Middle frontal gyrus (tissue), 1 donor: ENCODE results near the gene GRN.
A peak's percentile ranks its signal among the peaks of the same experiment; 100 is the strongest.

Experiments used
- DNase-seq: peaks from one replicate; pipeline ENCODE4 v3.0.0-alpha.2; 2015; ENCODE audit warnings: low spot score; ENCODE audit errors: extremely low spot score

GRN gene

DNA sequence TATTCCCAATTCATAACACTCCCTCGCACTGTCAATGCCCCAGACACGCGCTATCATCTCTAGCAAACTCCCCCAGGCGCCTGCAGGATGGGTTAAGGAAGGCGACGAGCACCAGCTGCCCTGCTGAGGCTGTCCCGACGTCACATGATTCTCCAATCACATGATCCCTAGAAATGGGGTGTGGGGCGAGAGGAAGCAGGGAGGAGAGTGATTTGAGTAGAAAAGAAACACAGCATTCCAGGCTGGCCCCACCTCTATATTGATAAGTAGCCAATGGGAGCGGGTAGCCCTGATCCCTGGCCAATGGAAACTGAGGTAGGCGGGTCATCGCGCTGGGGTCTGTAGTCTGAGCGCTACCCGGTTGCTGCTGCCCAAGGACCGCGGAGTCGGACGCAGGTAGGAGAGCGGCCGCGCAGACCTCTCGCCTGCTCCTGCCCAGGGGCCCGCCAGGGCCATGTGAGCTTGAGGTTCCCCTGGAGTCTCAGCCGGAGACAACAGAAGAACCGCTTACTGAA is at the start of gene GRN:
Gene GRN (plus strand): TSS at position 364 of the 515 bp plus-strand sequence. CDS start 3,863 bp downstream, outside the sequence.
- peak; percentile 97 for DNase-seq

- DNase-seq: no peak
Measured at GRCh38 chr17:44297975-44298374, 47.1 kb upstream of the GRN start.

DNA sequence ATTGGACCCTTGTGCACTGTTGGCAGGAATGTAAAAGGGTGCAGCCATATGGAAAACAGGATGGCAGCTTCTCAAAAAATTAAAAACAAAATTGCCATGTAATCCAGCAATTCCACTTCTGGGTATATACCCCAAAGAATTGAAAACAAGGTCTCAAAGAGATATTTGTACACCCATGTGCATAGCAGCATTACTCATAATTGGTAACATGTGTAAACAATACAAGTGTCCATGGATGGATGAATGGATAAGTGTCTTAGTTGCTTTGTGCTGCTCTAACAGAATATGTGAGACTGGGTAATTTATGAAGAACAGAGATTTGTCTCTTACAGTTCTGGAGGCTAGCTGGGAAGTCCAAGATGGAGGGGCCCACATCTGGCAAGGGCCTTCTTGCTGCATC is 40.5 kb upstream of the GRN start:
- DNase-seq: no peak

GRCh38 chr17:44307387-44308186 is 37.5 kb upstream of the GRN start:
- DNase-seq: peak; percentile 53

DNA sequence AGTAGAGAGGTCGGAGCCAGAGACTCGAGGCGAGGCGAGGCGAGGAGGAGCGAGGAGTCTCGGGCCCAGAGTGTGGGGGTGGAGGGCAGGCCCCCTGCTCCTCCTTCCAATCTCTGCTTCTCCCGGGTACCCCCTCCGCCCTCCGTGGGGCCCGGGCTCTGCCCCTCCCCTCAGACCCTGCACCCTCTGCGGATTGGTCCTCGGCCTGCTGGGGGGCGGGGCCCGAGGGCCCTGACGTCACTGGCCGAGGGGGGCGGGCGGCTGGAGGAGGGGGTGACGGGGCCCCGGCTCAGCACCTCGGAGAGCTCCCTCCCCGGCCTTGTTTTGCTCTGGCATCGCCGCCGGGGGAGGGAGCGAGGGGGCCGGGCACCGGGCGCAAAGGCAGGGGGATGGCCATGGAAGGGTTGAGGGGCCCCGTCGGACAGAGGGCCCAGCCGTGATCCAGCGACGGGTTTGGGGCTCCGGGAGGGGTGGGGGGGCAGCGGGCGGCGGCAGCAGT is 36.7 kb upstream of the GRN start, which contains the start of gene RUNDC3A:
Gene RUNDC3A (plus strand): TSS at position 282 of the 499 bp plus-strand sequence. CDS start 232 bp downstream, outside the sequence.
- peak; percentile 84 for DNase-seq

GRCh38 chr17:44308865-44309264 is 36.2 kb upstream of the GRN start:
- DNase-seq: no peak

GRCh38 chr17:44309472-44309871 is 35.6 kb upstream of the GRN start:
- DNase-seq: no peak

DNA sequence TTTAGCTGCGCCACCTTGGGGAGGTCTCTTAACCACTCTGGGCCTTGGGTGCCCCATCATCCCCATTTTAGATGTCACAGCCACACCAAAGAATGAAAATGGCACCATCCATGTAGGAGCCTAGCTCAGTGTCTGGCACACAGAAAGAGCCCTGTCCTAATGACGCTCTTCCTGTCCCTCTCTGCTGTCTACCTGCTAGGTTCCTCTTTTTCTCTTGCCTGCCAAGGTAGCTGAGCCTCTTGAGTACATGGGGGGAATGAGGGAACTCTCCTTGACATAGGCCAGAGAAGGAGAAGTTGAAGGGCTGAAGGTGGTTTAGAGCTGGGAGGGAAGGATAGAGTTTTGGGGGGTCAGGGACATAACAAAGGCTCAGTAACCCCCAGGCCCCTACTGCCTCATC is 34.9 kb upstream of the GRN start:
- no peak for DNase-seq

DNA sequence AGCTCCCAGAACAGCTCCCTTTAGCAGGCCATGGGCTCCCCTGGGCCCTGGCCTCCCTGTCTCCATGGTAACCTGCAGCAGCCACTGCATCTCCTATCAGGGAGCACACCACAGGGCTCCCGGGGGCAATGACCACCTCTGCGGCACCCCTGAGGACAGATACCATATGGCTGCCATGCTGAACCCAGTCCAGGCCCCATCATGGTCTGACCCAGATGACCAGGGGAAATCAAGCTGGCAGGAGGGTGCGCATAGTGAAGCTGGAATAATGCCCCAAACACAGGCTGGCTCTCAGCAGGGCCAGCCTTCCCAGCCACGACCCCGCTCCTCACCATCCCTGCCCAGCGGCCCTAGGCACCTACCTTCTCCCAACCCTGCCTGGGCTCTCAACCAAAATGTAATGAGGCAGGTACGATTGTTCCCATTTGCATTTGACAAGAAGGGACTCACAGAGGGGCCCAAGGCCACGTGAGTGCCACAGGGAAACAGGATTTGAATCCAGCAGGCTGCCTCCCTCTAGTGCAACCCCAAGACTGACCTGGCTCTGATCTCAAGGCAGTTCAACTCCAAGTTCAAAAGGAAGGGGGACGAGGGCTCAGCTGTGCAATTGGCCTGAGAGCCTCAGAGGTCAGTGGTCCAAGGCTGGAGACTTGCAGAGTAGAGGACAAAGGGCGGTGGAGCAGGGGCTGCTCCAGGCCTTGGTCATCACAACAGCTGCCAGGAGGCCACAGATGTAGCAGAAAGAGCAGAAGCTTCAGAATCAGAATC is 34.3 kb upstream of the GRN start:
- no peak for DNase-seq

DNA sequence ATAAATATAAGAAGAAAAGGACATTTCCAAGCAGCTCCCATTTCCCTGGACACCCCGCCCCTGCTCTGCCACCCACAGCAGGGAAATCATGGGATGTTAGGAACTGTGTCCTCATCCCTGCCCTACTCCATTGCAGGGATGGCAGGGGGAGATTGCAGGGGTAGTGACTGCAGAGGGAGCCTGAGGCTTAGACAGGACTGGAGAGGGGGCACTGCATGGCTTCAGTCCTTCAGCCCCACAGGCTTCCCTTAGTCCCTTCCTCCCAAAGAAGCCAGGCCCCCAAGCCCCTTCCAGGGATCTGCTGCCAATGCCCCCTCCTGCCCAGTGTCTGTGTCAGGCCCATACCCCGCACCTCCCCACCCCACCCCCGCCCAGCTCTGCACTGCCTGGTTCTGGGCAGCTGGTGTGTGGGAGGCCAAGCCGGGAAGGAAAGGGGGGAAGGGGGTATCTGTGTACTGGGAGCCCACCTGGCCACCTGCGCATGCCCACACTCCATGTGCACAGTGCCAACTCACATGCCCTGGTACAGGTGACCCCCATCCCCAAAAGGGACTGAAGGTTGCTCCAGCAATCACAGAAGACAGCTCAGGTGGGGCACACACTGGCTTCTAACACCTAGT is 33.4 kb upstream of the GRN start:
- DNase-seq: no peak

DNA sequence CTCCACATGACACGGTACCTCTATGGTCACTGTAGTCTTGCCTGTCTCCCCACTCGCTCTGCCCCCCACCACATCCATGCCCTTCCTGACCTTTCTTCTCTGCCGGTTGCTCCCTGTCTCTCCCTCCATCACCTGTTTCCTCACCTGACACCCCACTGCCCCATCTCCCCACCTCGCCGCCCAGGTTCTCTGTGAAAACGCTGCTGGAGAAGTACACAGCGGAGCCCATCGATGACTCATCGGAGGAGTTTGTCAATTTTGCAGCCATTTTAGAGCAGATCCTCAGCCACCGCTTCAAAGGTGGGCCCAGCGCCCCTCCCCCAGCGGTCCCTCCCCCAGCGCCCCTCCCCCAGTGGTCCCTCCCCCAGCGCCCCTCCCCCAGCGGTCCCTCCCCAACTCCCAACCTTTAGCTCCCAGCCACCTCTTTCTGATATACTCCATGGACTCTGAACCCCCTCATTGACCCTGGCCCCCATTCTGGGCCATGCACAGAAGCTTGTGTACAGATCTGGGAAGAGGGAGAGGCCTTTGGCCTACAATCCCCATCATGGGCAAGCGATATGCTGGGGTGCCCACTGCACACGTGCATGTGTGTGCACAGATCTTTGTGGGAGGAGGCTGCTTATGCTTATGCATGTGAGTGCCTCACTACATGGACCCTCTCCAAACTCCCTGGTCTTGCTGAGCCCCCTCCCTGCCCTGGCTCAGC is 32.6 kb upstream of the GRN start:
- no peak for DNase-seq

GRCh38 chr17:44314031-44314430 is 31.1 kb upstream of the GRN start:
- no peak for DNase-seq

DNA sequence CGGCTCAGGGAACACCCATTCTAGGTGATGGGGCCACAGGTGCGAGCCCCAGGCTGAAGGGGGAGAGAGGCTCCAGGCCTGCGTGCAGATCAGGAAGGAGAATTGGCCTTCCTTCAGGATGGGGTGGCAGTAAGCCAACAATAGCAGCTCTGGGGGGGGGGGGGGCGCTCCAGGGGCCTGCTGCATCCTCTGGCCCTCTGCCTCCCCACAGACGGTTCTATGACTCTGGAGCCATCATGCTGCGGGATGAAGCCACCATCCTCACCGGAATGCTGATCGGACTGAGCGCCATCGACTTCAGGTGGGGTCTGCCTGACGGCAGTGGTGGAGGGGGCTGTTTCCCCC is 30.6 kb upstream of the GRN start:
- no peak for DNase-seq

DNA sequence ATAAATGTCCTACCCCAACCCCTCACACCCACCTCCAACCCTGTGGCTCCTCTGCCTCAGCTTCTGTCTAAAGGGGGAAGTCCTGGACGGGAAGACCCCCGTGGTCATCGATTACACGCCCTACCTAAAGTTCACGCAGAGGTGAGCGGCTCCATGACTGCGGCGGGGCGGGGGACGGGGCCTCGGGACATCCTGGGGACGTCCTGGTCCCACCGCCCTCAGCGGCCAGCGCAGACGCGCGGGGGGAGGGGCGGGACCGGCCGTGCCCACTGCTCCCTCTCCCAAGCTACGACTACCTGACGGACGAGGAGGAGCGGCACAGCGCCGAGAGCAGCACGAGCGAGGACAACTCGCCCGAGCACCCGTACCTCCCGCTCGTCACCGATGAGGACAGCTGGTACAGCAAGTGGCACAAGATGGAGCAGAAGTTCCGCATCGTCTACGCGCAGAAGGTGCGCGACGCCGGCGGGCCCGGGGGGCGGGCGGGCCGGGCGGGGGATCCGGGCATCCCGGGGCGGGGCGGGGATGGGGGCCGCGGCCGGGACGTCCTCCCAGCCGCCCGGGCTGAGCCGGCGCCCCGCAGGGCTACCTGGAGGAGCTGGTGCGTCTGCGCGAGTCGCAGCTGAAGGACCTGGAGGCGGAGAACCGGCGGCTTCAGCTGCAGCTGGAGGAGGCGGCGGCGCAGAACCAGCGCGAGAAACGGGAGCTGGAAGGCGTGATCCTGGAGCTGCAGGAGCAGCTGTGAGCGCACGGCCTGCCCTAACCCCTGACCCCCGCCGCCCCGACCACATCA is 30.0 kb upstream of the GRN start:
- no peak for DNase-seq

DNA sequence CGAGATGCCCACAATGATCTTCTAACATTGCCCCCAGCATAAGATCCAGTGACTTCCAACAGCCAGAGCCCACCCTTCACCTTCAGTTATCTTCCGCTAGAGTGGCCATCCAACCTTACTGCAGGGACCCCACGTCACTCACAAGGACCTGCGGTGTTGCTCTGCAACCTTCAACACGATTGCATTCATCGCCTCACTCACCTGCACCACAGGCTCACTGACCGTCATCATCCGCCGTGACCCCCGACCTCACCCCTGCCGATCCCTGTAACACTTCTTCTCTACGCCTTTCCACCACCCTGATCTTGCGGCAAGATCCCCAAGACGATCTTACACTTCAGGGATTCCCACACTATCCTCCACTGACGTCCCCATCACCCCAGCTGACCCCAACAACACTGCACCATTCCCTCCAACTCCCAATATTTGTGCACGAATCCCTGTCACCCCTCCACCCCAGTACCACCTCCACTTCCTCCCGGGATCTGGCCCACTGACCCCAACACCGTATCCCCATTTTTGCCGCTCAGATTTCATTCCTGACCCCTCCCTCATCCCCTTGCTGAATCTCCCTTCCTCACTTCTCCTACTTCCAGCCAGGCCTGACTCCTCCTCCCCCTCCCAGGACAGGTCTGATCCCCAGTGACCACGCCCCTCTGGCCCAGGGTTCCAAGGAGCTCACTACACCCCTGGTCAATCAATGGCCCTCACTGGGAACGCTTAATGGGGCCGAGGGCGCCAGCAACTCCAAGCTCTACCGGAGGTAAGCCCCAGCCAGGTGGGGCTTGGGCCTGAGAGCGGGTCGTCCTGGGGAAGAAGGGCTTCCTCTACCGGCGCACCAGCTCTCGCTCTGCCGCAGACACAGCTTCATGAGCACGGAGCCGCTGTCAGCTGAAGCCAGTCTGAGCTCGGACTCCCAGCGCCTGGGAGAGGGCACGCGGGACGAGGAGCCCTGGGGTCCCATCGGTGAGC is 29.1 kb upstream of the GRN start:
- DNase-seq: no peak

DNA sequence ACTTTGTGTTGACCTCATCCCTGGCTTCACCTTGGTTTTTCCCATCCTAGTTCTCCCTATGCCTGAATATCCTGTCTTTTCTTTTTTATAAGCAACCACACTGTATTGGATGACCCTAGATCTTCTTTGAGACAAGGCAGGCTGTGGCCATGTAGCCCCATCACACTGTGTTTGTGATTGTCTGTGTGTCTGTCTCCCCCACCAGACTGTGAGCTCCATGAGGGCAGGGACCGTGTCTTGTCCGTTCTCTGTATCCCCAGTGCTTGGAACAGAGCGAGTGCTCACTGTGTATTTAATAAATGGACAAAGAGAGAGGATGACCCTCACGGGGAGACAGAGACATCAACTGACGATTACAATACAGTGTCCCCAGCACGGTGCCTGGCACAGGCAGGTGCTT is 27.6 kb upstream of the GRN start:
- no peak for DNase-seq

DNA sequence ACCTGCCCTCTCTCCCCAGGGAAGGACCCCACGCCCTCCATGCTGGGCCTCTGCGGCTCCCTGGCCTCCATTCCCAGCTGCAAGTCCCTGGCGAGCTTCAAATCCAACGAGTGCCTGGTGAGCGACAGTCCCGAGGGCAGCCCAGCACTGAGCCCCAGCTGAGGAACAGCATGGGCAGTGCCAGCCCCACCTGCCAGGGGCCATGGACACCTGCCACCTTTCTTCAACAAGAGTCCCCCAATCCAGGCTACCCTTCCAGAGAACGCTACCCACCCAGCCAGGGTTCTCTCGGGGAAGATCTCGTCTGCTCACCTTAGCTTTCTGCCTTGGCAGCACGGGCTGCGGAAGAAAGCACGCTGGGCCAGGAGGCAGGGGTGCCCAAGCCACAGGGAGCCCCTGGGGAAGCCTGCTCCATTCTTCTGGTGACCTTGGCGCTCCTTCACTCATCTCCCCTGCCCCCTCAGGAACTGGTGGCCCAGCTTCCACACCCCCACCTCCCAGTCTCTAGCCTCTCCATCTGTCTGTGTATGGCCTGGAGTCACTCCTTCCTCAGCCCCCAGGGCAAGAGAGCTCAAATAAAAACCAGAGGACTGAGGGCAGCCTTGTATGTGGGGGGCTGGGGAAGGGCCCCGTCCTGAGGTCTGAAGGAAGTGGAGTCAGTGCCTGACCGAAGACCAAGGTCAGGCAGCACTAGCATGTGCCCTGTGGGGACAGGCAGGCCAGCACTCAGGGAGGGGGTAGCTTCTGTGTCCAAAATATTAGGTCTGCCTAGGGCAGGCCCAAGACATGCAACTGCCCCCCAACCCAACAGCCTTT is 26.8 kb upstream of the GRN start:
- no peak for DNase-seq

GRCh38 chr17:44320066-44320465 is 25.0 kb upstream of the GRN start:
- no peak for DNase-seq
